Immature natural killer cell (primary cell): ENCODE data around the gene MTRF1L. TPM values are rescaled to one million over a fixed set of nuclear protein-coding genes. Genes with fewer than 3 reads are reported as not detected.
"Not testable (repeated sequence)": the region's sequence is repeated elsewhere in the genome, so short reads cannot be mapped to it uniquely, and the experiment has no call there.

Experiments used
- DNase-seq, 3 donors: peaks; one replicate each; pipeline ENCODE4 v3.0.0; 2022; ENCODE audit warnings: mixed read lengths in 1 of 3
- H3K27ac Mint-ChIP-seq, 6 donors: one replicate each; pipeline ENCODE4 v1.8.0; 2020; ENCODE audit warnings: mixed read lengths in 6 of 6, mild to moderate bottlenecking in 5 of 6, inconsistent platforms in 4 of 6, moderate library complexity in 3 of 6
- H3K27me3 Mint-ChIP-seq, 3 donors: one replicate each; pipeline ENCODE4 v1.8.0; 2020 to 2021; ENCODE audit warnings: low read depth in 3 of 3, mild to moderate bottlenecking in 3 of 3, mixed read lengths in 3 of 3, moderate library complexity in 3 of 3, inconsistent platforms in 1 of 3
- H3K36me3 Mint-ChIP-seq, 3 donors: one replicate each; pipeline ENCODE4 v1.8.0; 2020; ENCODE audit warnings: mixed read lengths in 3 of 3, inconsistent platforms in 2 of 3, mild to moderate bottlenecking in 2 of 3
- H3K4me1 Mint-ChIP-seq, 2 donors: one replicate each; pipeline ENCODE4 v1.8.0; 2020; ENCODE audit warnings: inconsistent platforms in 2 of 2, mild to moderate bottlenecking in 2 of 2, mixed read lengths in 2 of 2, moderate library complexity in 1 of 2
- H3K4me3 Mint-ChIP-seq, 5 donors: one replicate each; pipeline ENCODE4 v1.8.0; 2020; ENCODE audit warnings: mild to moderate bottlenecking in 5 of 5, mixed read lengths in 5 of 5, inconsistent platforms in 3 of 5, moderate library complexity in 3 of 5
- H3K9me3 Mint-ChIP-seq, 6 donors: one replicate each; pipeline ENCODE4 v1.8.0; 2020; ENCODE audit warnings: mild to moderate bottlenecking in 6 of 6, mixed read lengths in 6 of 6, inconsistent platforms in 4 of 6, moderate library complexity in 3 of 6
- polyA plus RNA-seq, 3 donors: library from polyadenylated mRNA; unstranded; fragments of 300-500 nt; fragmentation: Illumina TruSeq; gene quantifications; one replicate each; pipeline ENCODE4 v1.2.3, GENCODE V29; 2021

The MTRF1L gene
- polyA plus RNA-seq, 3 donors from 2014 or later = 10.4 to 17.6 (median 16.4) TPM

DNA sequence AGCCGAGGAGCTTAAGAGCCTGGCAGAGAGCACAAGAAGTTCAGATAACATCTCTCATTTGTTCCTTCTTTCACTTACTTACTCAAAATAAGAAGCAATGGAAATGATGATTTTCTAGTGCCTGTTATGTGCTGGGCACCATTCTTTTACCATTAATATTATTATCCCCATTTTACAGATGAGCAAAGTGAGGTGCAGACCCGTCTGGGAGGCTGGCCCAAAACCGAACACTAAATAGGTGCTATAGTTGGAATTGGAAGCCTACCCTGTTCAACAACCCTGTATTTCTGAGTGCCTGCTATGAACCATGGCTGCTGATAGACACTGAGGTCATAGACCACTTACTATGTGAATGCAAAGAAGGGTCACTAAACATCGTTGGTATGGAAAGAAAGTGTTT, 25.0 kb upstream of the MTRF1L start:
- Mint-ChIP-seq H3K27ac (no peak overlapping the region), H3K27me3 (no peaks in the 10 kb centered on the region), H3K36me3 (peaks cover 0 to 7% (median 0%) of the 10 kb centered on the region in 3 donors), H3K4me3 (no peak overlapping the region), H3K4me1 (peaks cover 0 to 1% of the 10 kb centered on the region in 2 donors), H3K9me3 (no peaks in the 10 kb centered on the region)
- no peak for DNase-seq

GRCh38 chr6:153024709-153025017, 22.2 kb upstream of the MTRF1L start:
- H3K4me3 Mint-ChIP-seq = no peak overlapping the region
- peaks cover 0 to 1% of the 10 kb centered on the region in 2 donors for H3K4me1 Mint-ChIP-seq
- peaks cover 0 to 10% (median 0%) of the 10 kb centered on the region in 3 donors for H3K36me3 Mint-ChIP-seq
- H3K27ac Mint-ChIP-seq = no peak overlapping the region
- peaks cover 0 to 2% (median 0%) of the 10 kb centered on the region in 3 donors for H3K27me3 Mint-ChIP-seq
- no peaks in the 10 kb centered on the region for H3K9me3 Mint-ChIP-seq
- no peak for DNase-seq

DNA sequence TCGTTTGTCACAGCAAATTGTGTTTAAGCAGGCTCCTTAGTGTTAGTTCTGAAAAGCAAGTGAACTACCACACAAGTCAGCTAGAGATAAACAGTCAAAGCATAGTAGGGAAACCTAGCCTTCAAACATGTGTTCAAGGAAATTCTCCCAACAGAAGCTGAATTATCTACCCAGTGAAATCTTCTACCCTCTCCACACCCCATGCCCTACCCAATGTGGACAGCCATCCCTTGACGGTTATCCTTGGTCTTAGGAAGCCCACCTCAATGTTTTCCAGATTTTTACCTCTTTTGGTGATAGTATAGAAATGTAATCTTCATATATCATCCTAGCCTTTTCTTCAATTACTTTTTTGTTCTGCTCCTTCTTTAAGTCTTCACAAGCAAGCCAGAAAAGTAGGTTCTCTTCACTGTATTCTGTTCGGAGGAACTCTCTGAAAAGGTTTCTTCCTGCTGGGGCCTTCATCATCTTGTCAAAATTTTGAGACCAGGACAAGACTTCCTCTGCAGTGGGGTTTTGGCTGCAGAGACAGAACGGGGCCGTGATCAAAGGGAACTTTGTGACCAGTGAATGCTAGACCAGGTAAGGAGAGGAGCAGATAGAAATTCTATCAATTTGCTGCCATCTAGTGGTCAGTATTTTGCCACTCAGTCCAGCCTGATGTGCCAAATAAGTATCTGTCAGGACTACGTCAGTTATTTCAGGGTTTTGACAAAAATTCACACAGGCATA, 21.6 kb upstream of the MTRF1L start:
- H3K4me1 Mint-ChIP-seq = peaks cover 0 to 1% of the 10 kb centered on the region in 2 donors
- DNase-seq = peak; percentile 45 to 52 (median 49)

GRCh38 chr6:153018355-153018754, 15.8 kb upstream of the MTRF1L start:
- no peak overlapping the region for H3K27ac Mint-ChIP-seq
- H3K4me1 Mint-ChIP-seq = no peaks in the 10 kb centered on the region
- no peak overlapping the region for H3K4me3 Mint-ChIP-seq
- DNase-seq = no peak
- H3K9me3 Mint-ChIP-seq = no peaks in the 10 kb centered on the region
- peaks cover 2 to 7% (median 5%) of the 10 kb centered on the region in 3 donors for H3K27me3 Mint-ChIP-seq
- peaks cover 0 to 10% (median 0%) of the 10 kb centered on the region in 3 donors for H3K36me3 Mint-ChIP-seq

More for the DNA sequence above, 21.6 kb upstream of the MTRF1L start:
- Mint-ChIP-seq H3K36me3 (peaks cover 0 to 10% (median 0%) of the 10 kb centered on the region in 3 donors), H3K9me3 (no peaks in the 10 kb centered on the region), H3K27me3 (peaks cover 0 to 2% (median 0%) of the 10 kb centered on the region in 3 donors), H3K4me3 (no peak overlapping the region), H3K27ac (no peak overlapping the region)

DNA sequence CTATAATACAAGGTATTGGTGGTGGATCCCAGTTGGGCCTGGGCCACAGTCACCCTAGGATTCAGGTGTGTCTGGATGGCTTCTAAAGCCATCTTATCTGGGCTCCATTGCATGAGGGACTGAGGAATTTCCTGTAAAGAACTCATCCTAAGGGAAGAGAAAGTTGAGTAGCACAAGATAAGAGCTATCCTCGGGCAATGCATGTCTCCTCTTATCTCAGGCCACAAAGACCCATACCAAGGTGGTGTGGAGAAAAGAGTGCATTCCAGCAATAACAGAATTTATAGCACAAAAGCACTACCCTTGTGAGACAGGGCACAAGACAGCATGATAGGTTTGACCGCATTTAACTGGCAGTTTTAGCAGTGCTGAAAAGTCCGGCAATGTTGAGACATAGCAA, 14.3 kb upstream of the MTRF1L start:
- peak overlapping the region in 1 of 6 donors; percentile 69 for H3K27ac Mint-ChIP-seq
- no peaks in the 10 kb centered on the region for H3K4me1 Mint-ChIP-seq
- no peak for DNase-seq
- H3K36me3 Mint-ChIP-seq = peaks cover 0 to 8% (median 0%) of the 10 kb centered on the region in 3 donors
- H3K9me3 Mint-ChIP-seq = no peaks in the 10 kb centered on the region
- H3K4me3 Mint-ChIP-seq = no peak overlapping the region
- peaks cover 2 to 7% (median 5%) of the 10 kb centered on the region in 3 donors for H3K27me3 Mint-ChIP-seq

DNA sequence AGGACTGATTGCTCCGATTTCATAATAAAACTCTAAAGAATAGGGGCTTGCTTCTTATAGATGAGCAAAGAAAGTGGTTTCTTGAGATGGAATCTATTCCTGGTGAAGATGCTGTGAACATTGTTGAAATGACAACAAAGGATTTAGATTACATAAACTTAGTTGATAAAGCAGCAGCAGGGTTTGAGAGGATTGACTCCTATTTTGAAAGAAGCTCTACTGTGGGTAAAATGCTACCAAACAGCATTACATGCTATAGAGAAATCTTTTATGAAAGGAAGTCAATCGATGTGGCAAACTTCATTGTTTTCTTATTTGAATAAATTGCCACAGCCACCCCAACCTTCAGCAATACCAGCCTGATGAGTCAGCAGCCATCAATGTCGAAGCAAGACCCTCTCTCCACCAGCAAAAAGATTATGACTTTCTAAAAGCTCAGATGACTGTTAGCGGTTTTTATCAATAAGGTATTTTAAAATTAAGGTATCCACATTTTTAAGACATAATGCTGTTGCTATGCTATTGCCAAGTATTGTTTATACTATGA, 12.7 kb upstream of the MTRF1L start:
- Mint-ChIP-seq H3K9me3 (no peaks in the 10 kb centered on the region), H3K27ac (no peak overlapping the region), H3K4me3 (no peak overlapping the region), H3K36me3 (peaks cover 0 to 5% (median 0%) of the 10 kb centered on the region in 3 donors), H3K4me1 (no peaks in the 10 kb centered on the region), H3K27me3 (peaks cover 2 to 7% (median 3%) of the 10 kb centered on the region in 3 donors)
- DNase-seq = no peak

- Mint-ChIP-seq H3K9me3 (no peaks in the 10 kb centered on the region), H3K27ac (no peak overlapping the region), H3K4me1 (no peaks in the 10 kb centered on the region), H3K4me3 (no peak overlapping the region), H3K36me3 (peaks cover 0 to 5% (median 0%) of the 10 kb centered on the region in 3 donors), H3K27me3 (peaks cover 2 to 7% (median 3%) of the 10 kb centered on the region in 3 donors)
- DNase-seq = no peak
These were observed 10.9 kb upstream of the MTRF1L start for GRCh38 chr6:153013438-153013837.

DNA sequence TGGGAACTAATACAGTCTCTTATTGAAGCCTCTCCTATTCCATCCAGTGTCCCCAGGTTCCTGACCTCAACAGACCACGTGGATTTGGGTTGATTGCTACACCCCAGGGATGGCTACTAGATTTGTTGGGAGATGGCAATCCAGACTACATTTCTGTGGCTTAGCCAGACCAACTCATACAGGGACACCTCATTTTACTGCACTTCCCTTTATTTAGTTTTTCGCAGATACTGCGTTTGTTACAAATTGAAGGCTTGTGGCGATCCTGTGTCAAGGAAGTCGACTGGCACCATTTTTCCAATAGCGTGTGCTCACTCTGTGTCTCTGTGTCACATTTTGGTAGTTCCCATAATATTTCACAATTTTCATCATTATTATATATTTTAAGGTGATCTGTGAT, 10.3 kb upstream of the MTRF1L start:
- no peaks in the 10 kb centered on the region for H3K9me3 Mint-ChIP-seq
- H3K4me3 Mint-ChIP-seq = no peak overlapping the region
- peaks cover 2 to 7% (median 3%) of the 10 kb centered on the region in 3 donors for H3K27me3 Mint-ChIP-seq
- no peak for DNase-seq
- H3K36me3 Mint-ChIP-seq = peaks cover 0 to 5% (median 0%) of the 10 kb centered on the region in 3 donors
- H3K4me1 Mint-ChIP-seq = no peaks in the 10 kb centered on the region
- H3K27ac Mint-ChIP-seq = no peak overlapping the region

DNA sequence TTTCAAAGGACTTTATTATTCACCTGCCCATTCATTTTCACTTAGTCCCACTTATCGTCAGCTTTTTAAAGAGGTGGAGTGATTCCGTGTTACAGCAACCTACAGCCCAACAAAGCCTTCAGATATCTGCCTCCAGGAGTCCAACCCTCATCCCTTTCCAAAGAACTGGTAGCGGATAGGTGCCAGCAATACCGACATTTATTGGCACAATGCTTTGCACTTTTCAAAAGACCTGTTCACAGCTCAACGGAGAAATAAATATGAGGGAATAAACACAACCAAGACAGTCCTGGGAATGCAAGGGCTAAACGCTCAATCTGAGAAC, 819 bp upstream of the MTRF1L start:
- peaks cover 0 to 3% (median 0%) of the 10 kb centered on the region in 3 donors for H3K36me3 Mint-ChIP-seq
- peaks cover 41 to 59% of the 10 kb centered on the region in 2 donors for H3K4me1 Mint-ChIP-seq
- H3K27ac Mint-ChIP-seq = peak overlapping the region; percentile 91 to 97 (median 96)
- H3K27me3 Mint-ChIP-seq = peaks cover 0 to 4% (median 0%) of the 10 kb centered on the region in 3 donors
- peak overlapping the region; percentile 96 to 99 (median 97) for H3K4me3 Mint-ChIP-seq
- no peak for DNase-seq
- no peaks in the 10 kb centered on the region for H3K9me3 Mint-ChIP-seq

DNA sequence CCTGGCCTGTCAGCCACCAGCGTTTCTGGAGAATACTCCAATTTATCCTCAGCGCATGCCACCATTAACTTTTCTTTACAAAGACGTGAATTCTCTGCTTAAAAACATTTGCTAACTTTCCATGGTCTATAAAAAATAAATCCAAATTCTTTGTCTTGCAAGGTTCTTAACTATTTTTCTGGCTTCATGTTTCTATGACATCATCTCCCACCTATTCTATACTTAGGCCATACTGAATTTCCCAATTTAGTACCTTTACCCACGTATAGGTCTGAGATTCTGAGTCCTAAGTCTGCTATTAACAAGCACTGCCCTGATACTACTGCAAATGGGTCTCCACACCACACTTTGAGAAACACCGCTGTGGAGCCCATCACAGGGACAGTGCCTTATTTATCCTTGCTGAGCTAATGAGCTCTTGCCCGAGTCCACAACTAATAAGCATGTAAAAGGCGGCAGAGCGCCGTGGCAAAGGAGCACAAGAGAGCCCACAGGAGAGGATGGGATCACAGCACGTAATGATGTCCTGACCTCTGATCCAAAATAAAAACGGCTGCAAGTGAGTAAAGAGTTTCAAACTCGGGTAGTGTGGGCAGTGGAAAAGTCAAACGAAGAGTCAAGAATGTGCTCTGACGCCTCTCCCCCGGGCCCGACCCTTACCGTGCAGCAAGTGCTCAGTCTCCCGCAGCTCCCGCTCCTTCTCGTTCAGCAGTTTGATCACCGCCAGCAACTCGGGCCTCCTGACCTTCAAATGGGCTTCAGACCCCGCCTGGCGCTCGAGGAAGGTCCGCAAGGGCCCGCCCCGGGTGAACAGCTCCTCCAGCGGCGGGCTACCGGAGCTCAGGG, 519 bp downstream of the MTRF1L start:
- peaks cover 43 to 65% of the 10 kb centered on the region in 2 donors for H3K4me1 Mint-ChIP-seq
- peaks cover 0 to 4% (median 0%) of the 10 kb centered on the region in 3 donors for H3K27me3 Mint-ChIP-seq
- H3K4me3 Mint-ChIP-seq = peak overlapping the region; percentile 96 to 99 (median 97)
- no peak for DNase-seq
- H3K36me3 Mint-ChIP-seq = peaks cover 3 to 6% (median 4%) of the 10 kb centered on the region in 3 donors
- no peaks in the 10 kb centered on the region for H3K9me3 Mint-ChIP-seq
- peak overlapping the region; percentile 86 to 95 (median 90) for H3K27ac Mint-ChIP-seq

- not testable (repeated sequence) for H3K9me3 Mint-ChIP-seq, DNase-seq, H3K27me3 Mint-ChIP-seq
- peaks cover 6 to 10% (median 7%) of the 10 kb centered on the region in 3 donors for H3K36me3 Mint-ChIP-seq
- H3K4me1 Mint-ChIP-seq = peaks cover 49 to 76% of the 10 kb centered on the region in 2 donors
- H3K4me3 Mint-ChIP-seq = peak overlapping the region in 4 of 5 donors; percentile 97 to 99 (median 98)
- peak overlapping the region in 2 of 6 donors; percentile 3 to 91 for H3K27ac Mint-ChIP-seq
These were observed 1.7 kb downstream of the MTRF1L start for GRCh38 chr6:153000790-153001189.

- no peak for DNase-seq
- Mint-ChIP-seq H3K9me3 (no peaks in the 10 kb centered on the region), H3K4me3 (peak overlapping the region; percentile 8 to 68 (median 35)), H3K27me3 (peaks cover 0 to 4% (median 0%) of the 10 kb centered on the region in 3 donors), H3K4me1 (peaks cover 49 to 82% of the 10 kb centered on the region in 2 donors), H3K27ac (peak overlapping the region in 3 of 6 donors; percentile 23 to 38 (median 29)), H3K36me3 (peaks cover 6 to 10% (median 7%) of the 10 kb centered on the region in 3 donors)
These were observed 2.3 kb downstream of the MTRF1L start for GRCh38 chr6:153000243-153000642.

GRCh38 chr6:152999538-152999937, 3.0 kb downstream of the MTRF1L start:
- Mint-ChIP-seq H3K27ac (peak overlapping the region in 3 of 6 donors; percentile 12 to 28 (median 18)), H3K4me1 (peaks cover 49 to 83% of the 10 kb centered on the region in 2 donors), H3K36me3 (peaks cover 6 to 10% (median 7%) of the 10 kb centered on the region in 3 donors), H3K4me3 (peak overlapping the region in 4 of 5 donors; percentile 4 to 55 (median 11))
- not testable (repeated sequence) for DNase-seq, H3K27me3 Mint-ChIP-seq, H3K9me3 Mint-ChIP-seq
